GM18870 (cell line): ENCODE data around the gene CORO6.

Experiments used
- ATAC-seq: cut with Tn5 transposase; IDR thresholded peaks from one replicate; pipeline ENCODE4 v1.9.1; 2021; ENCODE audit warnings: moderate library complexity; ENCODE audit not compliant: unreplicated experiment

CORO6 gene

GRCh38 chr17:29578626-29579485 lies 43.9 kb downstream of the CORO6 start:
- no peak for ATAC-seq

- ATAC-seq, result no peak
Observed at GRCh38 chr17:29577385-29578211, 45.1 kb downstream of the CORO6 start.

GRCh38 chr17:29577001-29577370 lies 45.7 kb downstream of the CORO6 start:
- ATAC-seq, result no peak

GRCh38 chr17:29576214-29577000 lies 46.3 kb downstream of the CORO6 start:
- ATAC-seq, result no peak

GRCh38 chr17:29575511-29576213 lies 47.0 kb downstream of the CORO6 start:
- no peak for ATAC-seq

GRCh38 chr17:29574732-29575510 lies 47.8 kb downstream of the CORO6 start:
- no peak for ATAC-seq

- ATAC-seq, result no peak
Observed at GRCh38 chr17:29573871-29574731, 48.6 kb downstream of the CORO6 start.

- ATAC-seq, result no peak
Observed at GRCh38 chr17:29573558-29573869, 49.2 kb downstream of the CORO6 start.

- no peak for ATAC-seq
Observed at GRCh38 chr17:29572691-29573557, 49.8 kb downstream of the CORO6 start.

- no peak for ATAC-seq
Observed at GRCh38 chr17:29571883-29572681, 50.6 kb downstream of the CORO6 start.

- ATAC-seq, result no peak
Observed at GRCh38 chr17:29571486-29571882, 51.2 kb downstream of the CORO6 start.

GRCh38 chr17:29570521-29570920 lies 52.2 kb downstream of the CORO6 start:
- ATAC-seq, result no peak

- no peak for ATAC-seq
Observed at GRCh38 chr17:29569245-29569950, 53.3 kb downstream of the CORO6 start.

- ATAC-seq, result no peak
Observed at GRCh38 chr17:29568331-29569244, 54.1 kb downstream of the CORO6 start, which contains the start of gene TP53I13. TSS of gene TP53I13 (plus strand) at chr17:29568701. CDS start at chr17:29568759, 58 bp downstream.

GRCh38 chr17:29567554-29568330 lies 55.0 kb downstream of the CORO6 start:
- ATAC-seq, result no peak
